Liver (tissue), 9 donors: ENCODE data around the gene ZNF423. TPM values are rescaled to one million over a fixed set of nuclear protein-coding genes. Genes with fewer than 3 reads are reported as not detected.

ENCODE experiments used
- DNase-seq: peaks from one replicate; pipeline ENCODE4 v3.0.0-alpha.2; 2017; ENCODE audit warnings: low spot score
- H3K27ac ChIP-seq, 2 donors: one replicate each; pipeline ENCODE4 v1.7.0; 2013; ENCODE audit warnings: inconsistent platforms in 2 of 2, low read length in 2 of 2, control low read depth in 1 of 2, low read depth in 1 of 2, mild to moderate bottlenecking in 1 of 2
- H3K27me3 ChIP-seq, 4 donors: one replicate each; pipeline versions ENCODE4 v1.6.1 to v1.7.0; 2013; ENCODE audit warnings: low read length in 3 of 4, inconsistent platforms in 1 of 4, mild to moderate bottlenecking in 1 of 4, moderate library complexity in 1 of 4; ENCODE audit not compliant: control insufficient read depth in 4 of 4, insufficient read depth in 4 of 4
- H3K36me3 ChIP-seq, 4 donors: one replicate each; pipeline versions ENCODE4 v1.6.1 to v1.7.0; 2013; ENCODE audit warnings: low read length in 3 of 4, mild to moderate bottlenecking in 3 of 4, low read depth in 1 of 4, moderate library complexity in 1 of 4; ENCODE audit not compliant: control insufficient read depth in 4 of 4, insufficient read depth in 3 of 4
- H3K4me1 ChIP-seq, 4 donors: one replicate each; pipeline versions ENCODE4 v1.6.1 to v1.7.0; 2013; ENCODE audit warnings: low read length in 3 of 4, mild to moderate bottlenecking in 3 of 4, moderate library complexity in 1 of 4; ENCODE audit not compliant: control insufficient read depth in 4 of 4, insufficient read depth in 4 of 4
- H3K4me3 ChIP-seq, 3 donors: one replicate each; pipeline versions ENCODE4 v1.6.1 to v1.7.0; 2013; ENCODE audit warnings: low read length in 3 of 3, control low read depth in 1 of 3, low read depth in 1 of 3, mild to moderate bottlenecking in 1 of 3
- H3K9ac ChIP-seq, 2 donors: one replicate each; pipeline ENCODE4 v1.7.0; 2013; ENCODE audit warnings: low read length in 2 of 2, mild to moderate bottlenecking in 2 of 2, moderate library complexity in 2 of 2, control low read depth in 1 of 2, low read depth in 1 of 2
- H3K9me3 ChIP-seq, 4 donors: one replicate each; pipeline versions ENCODE4 v1.6.1 to v1.7.0; 2013; ENCODE audit warnings: low read length in 3 of 4; ENCODE audit not compliant: control insufficient read depth in 4 of 4
- EGR1 ChIP-seq, 2 donors: IDR thresholded peaks; 2 replicates each; pipeline ENCODE4 v1.6.1; 2016 to 2018; ENCODE audit warnings: antibody characterized with exemption in 2 of 2, low read depth in 2 of 2
- FOXA1 ChIP-seq: IDR thresholded peaks from 2 replicates; pipeline ENCODE4 v1.6.1; 2016; ENCODE audit warnings: antibody characterized with exemption
- FOXA2 ChIP-seq: IDR thresholded peaks from 2 replicates; pipeline ENCODE4 v1.6.1; 2016; ENCODE audit warnings: antibody characterized with exemption
- GABPA ChIP-seq, 2 donors: IDR thresholded peaks in 1 of 2; conservative IDR thresholded peaks in 1 of 2; 2 replicates each; pipeline ENCODE4 v1.6.1; 2016; ENCODE audit warnings: antibody characterized with exemption in 2 of 2, mild to moderate bottlenecking in 1 of 2, moderate library complexity in 1 of 2
- HNF4A ChIP-seq, 2 donors: conservative IDR thresholded peaks; 2 replicates each; pipeline ENCODE4 v1.6.1; 2016; ENCODE audit warnings: antibody characterized with exemption in 2 of 2, mild to moderate bottlenecking in 2 of 2
- HNF4G ChIP-seq: IDR thresholded peaks from 2 replicates; pipeline ENCODE4 v1.6.1; 2016; ENCODE audit warnings: antibody characterized with exemption
- JUND ChIP-seq, 2 donors: IDR thresholded peaks; 2 replicates each; pipeline ENCODE4 v1.6.1; 2016; ENCODE audit warnings: antibody characterized with exemption in 2 of 2
- NR2F2 ChIP-seq: IDR thresholded peaks from 2 replicates; pipeline ENCODE4 v1.6.1; 2016; ENCODE audit warnings: antibody characterized with exemption
- RAD21 ChIP-seq, 2 donors: IDR thresholded peaks; 2 replicates each; pipeline ENCODE4 v1.6.1; 2016; ENCODE audit warnings: antibody characterized with exemption in 2 of 2, mild to moderate bottlenecking in 2 of 2
- RXRA ChIP-seq, 2 donors: IDR thresholded peaks; 2 replicates each; pipeline ENCODE4 v1.6.1; 2017 to 2018; ENCODE audit warnings: antibody characterized with exemption in 2 of 2, mild to moderate bottlenecking in 1 of 2
- SP1 ChIP-seq: IDR thresholded peaks from 2 replicates; pipeline ENCODE4 v1.6.1; 2018; ENCODE audit warnings: antibody characterized with exemption, mild to moderate bottlenecking
- TAF1 ChIP-seq: conservative IDR thresholded peaks from 2 replicates; pipeline ENCODE4 v1.6.1; 2016; ENCODE audit warnings: antibody characterized with exemption, mild to moderate bottlenecking
- YY1 ChIP-seq: IDR thresholded peaks from 2 replicates; pipeline ENCODE4 v1.6.1; 2016; ENCODE audit warnings: antibody characterized with exemption, mild to moderate bottlenecking
- WGBS: extraction: QIAGEN DNeasy Blood & Tissue Kit; methylation state at CpG from one replicate; pipeline ENCODE4 v1.1.7; 2013; 5-methylcytosine and 5-hydroxymethylcytosine counted together
- polyA plus RNA-seq, 2 donors: library from polyadenylated mRNA; stranded (reverse) in 1 of 2; unstranded in 1 of 2; fragments of 200-250 nt in 1 of 2; fragments of >200 nt in 1 of 2; fragmentation: Nextera tagmentation in 1 of 2; extraction: Ambion mirVana in 1 of 2; gene quantifications; one replicate each; pipeline versions ENCODE4 v1.2.1 to v1.2.3, GENCODE V29; 2013 to 2015
- total RNA-seq, 2 donors: library from RNA; depleted of rRNA; stranded (reverse); fragments of >200 nt; gene quantifications; one replicate each; pipeline ENCODE4 v1.2.3, GENCODE V29; 2014
- TF ChIP-seq, protein P1 (sequence below): fragments of 150-350 bp; IDR thresholded peaks from 2 replicates; pipeline ENCODE4 v1.5.1; 2017; ENCODE audit warnings: improper control_type of control experiment, low read depth, low read length; ENCODE audit not compliant: missing input control
- TF ChIP-seq, protein P2 (sequence below): IDR thresholded peaks from 2 replicates; pipeline ENCODE4 v1.6.1; 2016; ENCODE audit warnings: antibody characterized with exemption
- TF ChIP-seq, protein P3 (sequence below): IDR thresholded peaks from 2 replicates; pipeline ENCODE4 v1.6.1; 2016; ENCODE audit warnings: antibody characterized with exemption, mild to moderate bottlenecking
- TF ChIP-seq, protein P4 (sequence below): IDR thresholded peaks from 2 replicates; pipeline ENCODE4 v1.6.1; 2016; ENCODE audit warnings: antibody characterized with exemption
- TF ChIP-seq, protein P5 (sequence below): IDR thresholded peaks from 2 replicates; pipeline ENCODE4 v1.6.1; 2016; ENCODE audit warnings: antibody characterized with exemption
- donor health status: healthy.
- donor health status: healthy.
- donor health status: healthy.
- donor health status: healthy.
- donor health status: healthy.

ZNF423 gene
- total and polyA plus RNA-seq, 4 donors: 0.24 to 1.6 (median 0.39) TPM

DNA sequence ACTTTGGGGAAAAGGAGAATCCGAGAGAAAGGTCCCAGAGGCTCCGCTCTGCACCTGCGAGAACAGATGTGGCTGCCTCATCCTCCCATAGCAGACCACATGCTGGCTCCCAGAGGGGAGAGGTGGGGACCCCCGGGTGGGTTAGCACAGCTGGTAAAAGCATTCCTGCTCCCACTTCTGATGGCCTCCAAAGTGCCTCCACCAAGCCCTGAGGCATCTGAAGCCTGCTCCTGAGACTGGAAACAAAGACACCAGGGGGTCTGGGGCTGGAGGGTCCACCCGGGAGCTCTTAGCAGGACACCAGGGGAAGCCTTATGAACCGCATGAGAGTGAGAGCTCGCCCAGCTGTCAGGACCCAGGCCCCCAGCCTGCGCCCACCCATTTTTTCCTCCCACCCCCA, 46.4 kb downstream of the ZNF423 start:
- H3K4me3 ChIP-seq: no peak overlapping the region
- H3K9me3 ChIP-seq: no peaks in the 10 kb centered on the region
- H3K36me3 ChIP-seq: no peaks in the 10 kb centered on the region
- H3K9ac ChIP-seq: no peak overlapping the region
- no peak for DNase-seq
- no peak overlapping the region for H3K27ac ChIP-seq
- no peak for TF ChIP-seq HNF4G
- no peak for TF ChIP-seq TAF1
- no peak for TF ChIP-seq GABPA (IDR thresholded peaks at IDR 0.05 in 1 of 2, conservative IDR thresholded peaks at IDR 0.05 in 1 of 2)
- TF ChIP-seq RXRA (IDR thresholded peaks at IDR 0.05): no peak
- TF ChIP-seq, protein P1, sequence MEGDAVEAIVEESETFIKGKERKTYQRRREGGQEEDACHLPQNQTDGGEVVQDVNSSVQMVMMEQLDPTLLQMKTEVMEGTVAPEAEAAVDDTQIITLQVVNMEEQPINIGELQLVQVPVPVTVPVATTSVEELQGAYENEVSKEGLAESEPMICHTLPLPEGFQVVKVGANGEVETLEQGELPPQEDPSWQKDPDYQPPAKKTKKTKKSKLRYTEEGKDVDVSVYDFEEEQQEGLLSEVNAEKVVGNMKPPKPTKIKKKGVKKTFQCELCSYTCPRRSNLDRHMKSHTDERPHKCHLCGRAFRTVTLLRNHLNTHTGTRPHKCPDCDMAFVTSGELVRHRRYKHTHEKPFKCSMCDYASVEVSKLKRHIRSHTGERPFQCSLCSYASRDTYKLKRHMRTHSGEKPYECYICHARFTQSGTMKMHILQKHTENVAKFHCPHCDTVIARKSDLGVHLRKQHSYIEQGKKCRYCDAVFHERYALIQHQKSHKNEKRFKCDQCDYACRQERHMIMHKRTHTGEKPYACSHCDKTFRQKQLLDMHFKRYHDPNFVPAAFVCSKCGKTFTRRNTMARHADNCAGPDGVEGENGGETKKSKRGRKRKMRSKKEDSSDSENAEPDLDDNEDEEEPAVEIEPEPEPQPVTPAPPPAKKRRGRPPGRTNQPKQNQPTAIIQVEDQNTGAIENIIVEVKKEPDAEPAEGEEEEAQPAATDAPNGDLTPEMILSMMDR: no peak
- no peak for TF ChIP-seq FOXA1
- no peak for TF ChIP-seq JUND (IDR thresholded peaks at IDR 0.05)
- TF ChIP-seq, protein P2, sequence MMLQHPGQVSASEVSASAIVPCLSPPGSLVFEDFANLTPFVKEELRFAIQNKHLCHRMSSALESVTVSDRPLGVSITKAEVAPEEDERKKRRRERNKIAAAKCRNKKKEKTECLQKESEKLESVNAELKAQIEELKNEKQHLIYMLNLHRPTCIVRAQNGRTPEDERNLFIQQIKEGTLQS: no peak
- TF ChIP-seq, protein P3, sequence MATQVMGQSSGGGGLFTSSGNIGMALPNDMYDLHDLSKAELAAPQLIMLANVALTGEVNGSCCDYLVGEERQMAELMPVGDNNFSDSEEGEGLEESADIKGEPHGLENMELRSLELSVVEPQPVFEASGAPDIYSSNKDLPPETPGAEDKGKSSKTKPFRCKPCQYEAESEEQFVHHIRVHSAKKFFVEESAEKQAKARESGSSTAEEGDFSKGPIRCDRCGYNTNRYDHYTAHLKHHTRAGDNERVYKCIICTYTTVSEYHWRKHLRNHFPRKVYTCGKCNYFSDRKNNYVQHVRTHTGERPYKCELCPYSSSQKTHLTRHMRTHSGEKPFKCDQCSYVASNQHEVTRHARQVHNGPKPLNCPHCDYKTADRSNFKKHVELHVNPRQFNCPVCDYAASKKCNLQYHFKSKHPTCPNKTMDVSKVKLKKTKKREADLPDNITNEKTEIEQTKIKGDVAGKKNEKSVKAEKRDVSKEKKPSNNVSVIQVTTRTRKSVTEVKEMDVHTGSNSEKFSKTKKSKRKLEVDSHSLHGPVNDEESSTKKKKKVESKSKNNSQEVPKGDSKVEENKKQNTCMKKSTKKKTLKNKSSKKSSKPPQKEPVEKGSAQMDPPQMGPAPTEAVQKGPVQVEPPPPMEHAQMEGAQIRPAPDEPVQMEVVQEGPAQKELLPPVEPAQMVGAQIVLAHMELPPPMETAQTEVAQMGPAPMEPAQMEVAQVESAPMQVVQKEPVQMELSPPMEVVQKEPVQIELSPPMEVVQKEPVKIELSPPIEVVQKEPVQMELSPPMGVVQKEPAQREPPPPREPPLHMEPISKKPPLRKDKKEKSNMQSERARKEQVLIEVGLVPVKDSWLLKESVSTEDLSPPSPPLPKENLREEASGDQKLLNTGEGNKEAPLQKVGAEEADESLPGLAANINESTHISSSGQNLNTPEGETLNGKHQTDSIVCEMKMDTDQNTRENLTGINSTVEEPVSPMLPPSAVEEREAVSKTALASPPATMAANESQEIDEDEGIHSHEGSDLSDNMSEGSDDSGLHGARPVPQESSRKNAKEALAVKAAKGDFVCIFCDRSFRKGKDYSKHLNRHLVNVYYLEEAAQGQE: no peak
- no peak for TF ChIP-seq FOXA2
- 90% methylated on average over 8 of the region's 8 CpGs for WGBS
- H3K4me1 ChIP-seq: no peaks in the 10 kb centered on the region
- H3K27me3 ChIP-seq: no peaks in the 10 kb centered on the region

DNA sequence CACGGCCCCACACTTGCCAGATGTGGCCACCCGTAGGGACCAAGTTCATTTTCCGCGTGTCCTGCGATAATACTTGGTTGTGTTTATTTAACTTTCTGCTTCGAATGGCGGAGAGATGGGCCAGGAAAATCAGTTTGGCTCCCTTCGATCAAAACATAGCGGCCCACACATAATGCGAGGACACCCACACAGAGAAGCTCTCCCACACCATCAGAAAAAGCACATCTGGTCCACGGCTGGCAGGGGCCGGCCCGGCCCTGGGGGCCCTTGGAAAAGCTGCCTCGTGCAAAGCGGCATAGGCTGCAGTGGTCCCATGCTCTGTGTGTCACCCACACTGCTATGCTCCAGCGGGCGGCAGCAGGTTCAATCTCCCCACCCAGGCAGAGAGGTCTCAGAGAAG, 46.9 kb downstream of the ZNF423 start:
- WGBS: 84% methylated on average over 17 of the region's 17 CpGs
- no peak overlapping the region for H3K27ac ChIP-seq
- H3K36me3 ChIP-seq: no peaks in the 10 kb centered on the region

More for the DNA sequence above, 46.9 kb downstream of the ZNF423 start:
- TF ChIP-seq, protein P4, sequence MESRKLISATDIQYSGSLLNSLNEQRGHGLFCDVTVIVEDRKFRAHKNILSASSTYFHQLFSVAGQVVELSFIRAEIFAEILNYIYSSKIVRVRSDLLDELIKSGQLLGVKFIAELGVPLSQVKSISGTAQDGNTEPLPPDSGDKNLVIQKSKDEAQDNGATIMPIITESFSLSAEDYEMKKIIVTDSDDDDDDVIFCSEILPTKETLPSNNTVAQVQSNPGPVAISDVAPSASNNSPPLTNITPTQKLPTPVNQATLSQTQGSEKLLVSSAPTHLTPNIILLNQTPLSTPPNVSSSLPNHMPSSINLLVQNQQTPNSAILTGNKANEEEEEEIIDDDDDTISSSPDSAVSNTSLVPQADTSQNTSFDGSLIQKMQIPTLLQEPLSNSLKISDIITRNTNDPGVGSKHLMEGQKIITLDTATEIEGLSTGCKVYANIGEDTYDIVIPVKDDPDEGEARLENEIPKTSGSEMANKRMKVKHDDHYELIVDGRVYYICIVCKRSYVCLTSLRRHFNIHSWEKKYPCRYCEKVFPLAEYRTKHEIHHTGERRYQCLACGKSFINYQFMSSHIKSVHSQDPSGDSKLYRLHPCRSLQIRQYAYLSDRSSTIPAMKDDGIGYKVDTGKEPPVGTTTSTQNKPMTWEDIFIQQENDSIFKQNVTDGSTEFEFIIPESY: no peak
- TF ChIP-seq FOXA1: no peak
- no peak for TF ChIP-seq NR2F2
- no peak for TF ChIP-seq FOXA2
- no peak for TF ChIP-seq HNF4A (conservative IDR thresholded peaks at IDR 0.05)
- TF ChIP-seq, protein P5, sequence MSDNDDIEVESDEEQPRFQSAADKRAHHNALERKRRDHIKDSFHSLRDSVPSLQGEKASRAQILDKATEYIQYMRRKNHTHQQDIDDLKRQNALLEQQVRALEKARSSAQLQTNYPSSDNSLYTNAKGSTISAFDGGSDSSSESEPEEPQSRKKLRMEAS: no peak
- no peak for TF ChIP-seq HNF4G
- TF ChIP-seq EGR1 (IDR thresholded peaks at IDR 0.05; ENCODE audit: low read depth in 2 of 2): no peak
- TF ChIP-seq SP1: no peak
- TF ChIP-seq TAF1: no peak
- no peak for TF ChIP-seq JUND (IDR thresholded peaks at IDR 0.05)
- no peak for TF ChIP-seq YY1
- no peak for TF ChIP-seq RAD21 (IDR thresholded peaks at IDR 0.05)
- TF ChIP-seq, protein P3: no peak
- no peak for TF ChIP-seq GABPA (IDR thresholded peaks at IDR 0.05 in 1 of 2, conservative IDR thresholded peaks at IDR 0.05 in 1 of 2)
- TF ChIP-seq RXRA (IDR thresholded peaks at IDR 0.05): no peak
- TF ChIP-seq, protein P2: no peak
- Histone ChIP-seq H3K4me3 (no peak overlapping the region), H3K4me1 (no peaks in the 10 kb centered on the region), H3K27me3 (no peaks in the 10 kb centered on the region), H3K9me3 (no peaks in the 10 kb centered on the region), H3K9ac (no peak overlapping the region)
- no peak for DNase-seq
